Effector CD4-positive, alpha-beta T cell (primary cell): ENCODE data around the gene ZBTB37.
"Not testable (repeated sequence)": the region's sequence is repeated elsewhere in the genome, so short reads cannot be mapped to it uniquely, and the experiment has no call there.

Experiments
- DNase-seq: peaks from one replicate; pipeline ENCODE4 v3.0.0-alpha.2; 2020

The ZBTB37 gene

GRCh38 chr1:173865468-173866164 lies 2.6 kb upstream of the ZBTB37 start:
- no peak for DNase-seq

GRCh38 chr1:173866413-173867115 lies 1.6 kb upstream of the ZBTB37 start:
- DNase-seq: no peak

GRCh38 chr1:173867141-173867752 lies 933 bp upstream of the ZBTB37 start:
- peak; percentile 45 for DNase-seq

GRCh38 chr1:173867753-173868265 lies 371 bp upstream of the ZBTB37 start, which contains the start of gene GAS5:
Gene GAS5 (minus strand): TSS chr1:173867989.
- DNase-seq: peak; percentile 98

GRCh38 chr1:173869021-173869359 lies 810 bp downstream of the ZBTB37 start:
- no peak for DNase-seq

GRCh38 chr1:173870252-173871075 lies 2.3 kb downstream of the ZBTB37 start:
- no peak for DNase-seq

GRCh38 chr1:173871091-173871490 lies 2.9 kb downstream of the ZBTB37 start:
- no peak for DNase-seq

- DNase-seq: no peak
Measured at GRCh38 chr1:173871500-173871899, 3.3 kb downstream of the ZBTB37 start.

- no peak for DNase-seq
Measured at GRCh38 chr1:173876732-173877131, 8.6 kb downstream of the ZBTB37 start.

GRCh38 chr1:173878251-173878650 lies 10.1 kb downstream of the ZBTB37 start:
- no peak for DNase-seq

GRCh38 chr1:173881117-173881516 lies 12.9 kb downstream of the ZBTB37 start:
- DNase-seq: not testable (repeated sequence)

GRCh38 chr1:173884701-173885100 lies 16.5 kb downstream of the ZBTB37 start:
- no peak for DNase-seq

GRCh38 chr1:173886746-173887611 lies 18.8 kb downstream of the ZBTB37 start:
- DNase-seq: no peak

- no peak for DNase-seq
Measured at GRCh38 chr1:173887627-173888026, 19.4 kb downstream of the ZBTB37 start.

GRCh38 chr1:173888749-173889148 lies 20.6 kb downstream of the ZBTB37 start:
- DNase-seq: no peak

GRCh38 chr1:173889885-173890284 lies 21.7 kb downstream of the ZBTB37 start:
- DNase-seq: no peak

- no peak for DNase-seq
Measured at GRCh38 chr1:173893611-173894010, 25.4 kb downstream of the ZBTB37 start.

GRCh38 chr1:173894189-173894588 lies 26.0 kb downstream of the ZBTB37 start:
- DNase-seq: no peak

- no peak for DNase-seq
Measured at GRCh38 chr1:173900427-173900826, 32.2 kb downstream of the ZBTB37 start.

- DNase-seq: no peak
Measured at GRCh38 chr1:173900992-173901391, 32.8 kb downstream of the ZBTB37 start.

- no peak for DNase-seq
Measured at GRCh38 chr1:173903827-173904531, 35.8 kb downstream of the ZBTB37 start.
